GM21723 (cell line): ENCODE measurements around the gene RTCB.
"Not testable (repeated sequence)": the region's sequence is repeated elsewhere in the genome, so short reads cannot be mapped to it uniquely, and the experiment has no call there.

Experiments used
- ATAC-seq: cut with Tn5 transposase; IDR thresholded peaks from one replicate; pipeline ENCODE4 v1.9.1; 2021; ENCODE audit warnings: mild to moderate bottlenecking, moderate library complexity; ENCODE audit not compliant: unreplicated experiment

The RTCB gene

GRCh38 chr22:32395107-32395506 is 16.9 kb downstream of the RTCB start:
- no peak for ATAC-seq

- ATAC-seq, result no peak
Observed at GRCh38 chr22:32389685-32390084, 22.4 kb downstream of the RTCB start.

- no peak for ATAC-seq
Observed at GRCh38 chr22:32385681-32386080, 26.4 kb downstream of the RTCB start.

GRCh38 chr22:32380991-32381390 is 31.1 kb downstream of the RTCB start:
- no peak for ATAC-seq

- no peak for ATAC-seq
Observed at GRCh38 chr22:32378707-32379272, 33.3 kb downstream of the RTCB start.

GRCh38 chr22:32376681-32377080 is 35.4 kb downstream of the RTCB start:
- ATAC-seq, result no peak

GRCh38 chr22:32375678-32376450 is 36.2 kb downstream of the RTCB start:
- ATAC-seq, result no peak

- ATAC-seq, result no peak
Observed at GRCh38 chr22:32364210-32364609, 47.8 kb downstream of the RTCB start.

GRCh38 chr22:32361257-32361656 is 50.8 kb downstream of the RTCB start:
- no peak for ATAC-seq

- not testable (repeated sequence) for ATAC-seq
Observed at GRCh38 chr22:32360096-32360495, 52.0 kb downstream of the RTCB start.

- not testable (repeated sequence) for ATAC-seq
Observed at GRCh38 chr22:32357567-32357966, 54.5 kb downstream of the RTCB start, which contains the start of gene RFPL3. Gene RFPL3, plus strand, starts transcription at chr22:32357867. Its CDS starts 205 bp downstream, at chr22:32358072.

GRCh38 chr22:32355760-32356159 is 56.3 kb downstream of the RTCB start:
- ATAC-seq, result no peak

- ATAC-seq, result no peak
Observed at GRCh38 chr22:32354360-32355351, 57.4 kb downstream of the RTCB start.

GRCh38 chr22:32353840-32354239 is 58.2 kb downstream of the RTCB start:
- no peak for ATAC-seq

- no peak for ATAC-seq
Observed at GRCh38 chr22:32353292-32353691, 58.8 kb downstream of the RTCB start.

GRCh38 chr22:32352681-32353080 is 59.4 kb downstream of the RTCB start:
- no peak for ATAC-seq

- ATAC-seq, result not testable (repeated sequence)
Observed at GRCh38 chr22:32351875-32352274, 60.2 kb downstream of the RTCB start.

GRCh38 chr22:32348031-32348611 is 63.9 kb downstream of the RTCB start:
- ATAC-seq, result no peak

- no peak for ATAC-seq
Observed at GRCh38 chr22:32343941-32344340, 68.1 kb downstream of the RTCB start.

- no peak for ATAC-seq
Observed at GRCh38 chr22:32342977-32343376, 69.1 kb downstream of the RTCB start.
